Measurements from ENCODE around the gene MNX1.

MNX1 gene

DNA sequence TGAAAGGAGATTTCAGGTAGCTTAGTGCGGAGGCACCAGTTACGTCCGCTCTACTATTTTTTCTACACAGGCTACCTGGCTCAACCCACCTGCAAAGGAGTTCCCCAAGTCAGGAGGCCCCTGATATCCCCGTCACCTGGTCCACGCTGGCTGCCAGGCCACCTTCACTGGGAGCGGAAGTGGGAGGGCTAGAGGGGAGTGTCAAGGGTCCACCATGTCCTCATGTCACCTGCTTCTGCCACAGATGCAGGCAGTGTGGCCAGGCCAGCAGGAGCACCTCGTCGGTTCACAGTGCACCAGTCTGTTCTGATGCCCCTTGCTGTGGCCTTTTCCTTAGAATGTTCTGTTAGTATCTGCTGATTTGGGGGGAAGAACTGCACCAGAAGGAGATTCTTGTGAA, 44.1 kb downstream of the MNX1 start:
- DNase-seq = no peak

DNA sequence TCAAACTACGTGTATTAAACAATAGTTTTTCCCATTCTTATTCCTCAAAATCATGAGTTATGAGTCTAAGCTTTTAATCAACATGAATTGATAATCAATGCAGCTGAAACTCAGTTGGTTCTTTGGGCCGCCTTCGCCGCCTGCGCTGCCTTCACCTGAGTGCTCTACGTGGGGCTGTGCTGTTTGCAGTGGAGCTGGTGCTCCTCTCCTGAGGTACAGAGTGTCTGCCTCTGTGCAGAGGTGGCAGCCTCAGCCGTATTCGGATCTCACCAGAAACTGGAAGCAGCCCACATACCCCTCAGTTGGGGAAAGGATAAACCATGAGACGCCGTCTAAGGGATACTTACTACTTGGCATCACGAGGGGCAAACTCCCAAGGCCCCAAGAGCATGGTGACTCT, 45.5 kb downstream of the MNX1 start:
- DNase-seq = no peak

DNA sequence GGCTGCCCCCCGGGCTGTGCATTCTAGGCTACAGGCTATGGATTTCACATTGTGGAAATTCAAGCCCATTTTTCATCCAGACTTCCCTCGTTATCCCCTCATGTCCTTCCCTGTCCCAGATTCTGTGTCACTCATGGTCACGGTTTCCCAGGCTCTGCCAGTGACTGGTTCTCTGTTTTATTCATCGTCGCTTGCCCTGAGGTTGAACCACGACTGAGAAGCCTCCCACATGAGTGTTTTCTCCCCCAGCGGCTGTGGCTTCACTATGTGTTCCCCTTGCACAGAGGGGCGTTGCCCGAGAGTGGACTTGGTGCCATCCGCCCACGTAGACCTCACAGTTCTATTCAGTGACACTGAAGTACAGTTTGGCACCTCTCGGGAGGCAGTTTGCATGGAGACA, 47.0 kb downstream of the MNX1 start:
- DNase-seq = no peak

DNA sequence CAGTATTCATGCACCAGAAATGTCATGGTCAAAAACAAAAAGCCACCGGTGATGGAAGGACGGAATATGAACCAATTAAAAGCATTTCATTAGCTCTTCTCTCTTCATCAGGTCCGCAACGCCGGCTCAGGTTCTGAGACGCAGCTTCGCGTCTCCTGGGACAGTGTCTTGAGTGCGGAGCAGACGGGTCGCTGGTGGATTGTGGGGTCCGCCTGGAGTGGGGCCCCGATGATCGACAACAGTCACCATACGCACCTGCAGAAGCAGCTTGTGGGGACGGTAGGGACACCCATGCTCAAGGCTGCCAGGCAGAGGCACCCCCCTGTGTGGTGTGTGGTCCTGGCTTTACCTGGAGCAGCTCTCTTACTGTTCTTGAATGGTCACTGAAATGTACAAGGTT, 47.6 kb downstream of the MNX1 start:
- no peak for DNase-seq

DNA sequence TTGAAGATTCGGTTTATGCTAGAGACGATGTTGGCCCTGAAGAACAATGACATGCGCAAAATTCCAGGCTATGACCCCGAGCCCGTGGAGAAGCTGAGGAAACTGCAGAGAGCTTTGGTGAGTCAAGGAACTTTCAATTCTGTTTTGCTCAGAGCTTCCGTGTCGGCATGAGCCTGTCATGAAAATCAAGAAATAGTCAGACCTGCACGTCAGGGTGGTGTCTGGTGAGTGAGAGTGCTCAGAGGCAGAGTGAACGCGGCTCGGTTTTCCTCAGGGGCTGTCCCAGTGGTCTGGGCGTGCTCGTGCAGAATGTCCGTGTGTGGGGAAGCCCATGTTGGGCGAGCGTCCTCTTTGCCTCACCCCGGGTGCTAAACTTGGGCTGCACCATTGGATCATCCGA, 48.3 kb downstream of the MNX1 start:
- DNase-seq = no peak

DNA sequence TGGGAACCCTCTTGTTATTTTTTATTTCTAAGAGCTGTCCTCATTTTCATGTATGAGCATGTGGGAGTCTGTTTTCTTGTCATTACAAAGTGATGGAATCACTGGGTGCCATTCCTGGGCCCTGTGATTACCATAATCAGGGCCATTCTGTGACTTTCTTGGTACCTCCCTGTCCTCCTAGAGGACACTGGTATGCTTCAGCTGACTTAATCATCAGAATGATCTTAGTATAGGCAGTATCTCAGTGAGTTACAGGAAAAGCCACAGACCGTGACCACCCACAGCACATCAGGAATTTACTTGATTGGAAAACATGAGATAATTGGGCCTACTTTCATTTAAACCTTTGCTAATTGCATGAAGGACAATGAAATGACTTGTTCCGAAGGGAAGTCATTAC, 53.7 kb downstream of the MNX1 start:
- no peak for DNase-seq

DNA sequence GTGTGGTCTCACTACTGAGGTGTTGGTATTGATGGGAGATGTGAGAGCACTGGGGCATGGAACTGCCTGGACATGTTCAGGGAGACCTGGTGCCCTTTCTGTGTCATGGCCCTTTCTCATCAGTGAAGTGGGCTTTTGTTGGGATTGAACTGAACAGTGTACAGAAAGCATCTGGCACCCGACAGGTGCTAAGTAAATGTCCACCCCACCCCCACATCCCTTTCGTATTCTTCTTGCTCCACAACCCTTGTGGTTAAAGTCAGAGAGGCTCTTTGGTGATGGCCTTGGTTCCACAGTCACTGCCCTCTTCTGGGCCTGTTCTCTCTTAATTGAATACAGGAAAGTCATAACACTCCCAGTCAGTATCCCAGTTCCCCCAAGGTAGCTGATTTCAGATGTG, 55.5 kb downstream of the MNX1 start:
- DNase-seq = no peak
